LNCAP (cell line): ENCODE measurements around the gene SPATA7.

Experiments
- CTCF ChIP-seq: fragments of 450-650 bp; IDR thresholded peaks from 2 replicates; pipeline ENCODE4 v1.5.1; 2017; ENCODE audit warnings: mild to moderate bottlenecking

The SPATA7 gene

GRCh38 chr14:88477513-88478250 lies 92.2 kb downstream of the SPATA7 start:
- TF ChIP-seq CTCF = no peak

- TF ChIP-seq CTCF = no peak
Observed at GRCh38 chr14:88478931-88479330, 93.5 kb downstream of the SPATA7 start.

GRCh38 chr14:88479574-88479987 lies 94.1 kb downstream of the SPATA7 start:
- no peak for TF ChIP-seq CTCF

GRCh38 chr14:88481059-88481458 lies 95.6 kb downstream of the SPATA7 start:
- TF ChIP-seq CTCF = no peak

GRCh38 chr14:88481794-88482193 lies 96.3 kb downstream of the SPATA7 start:
- no peak for TF ChIP-seq CTCF

GRCh38 chr14:88482524-88482923 lies 97.1 kb downstream of the SPATA7 start:
- no peak for TF ChIP-seq CTCF
